H1 (cell line): ENCODE data around the gene SNHG17. TPM values are rescaled to one million over a fixed set of nuclear protein-coding genes. Genes with fewer than 3 reads are reported as not detected.

Experiments
- CBX8 ChIP-seq: fragments of 300-800, 300-1000 bp; sonication (generic); IDR thresholded peaks from 2 replicates; pipeline ENCODE4 v1.7.1; 2016; ENCODE audit warnings: low read depth, low read length, borderline replicate concordance
- CHD2 ChIP-seq: IDR thresholded peaks from 2 replicates; pipeline ENCODE4 v1.6.1; 2012; ENCODE audit warnings: low read length, improper control_type of control experiment
- EP300 ChIP-seq, 2 experiments: IDR thresholded peaks; 1 replicate in 1 of 2; 2 replicates in 1 of 2; pipeline ENCODE4 v1.6.1; 2011 to 2012; ENCODE audit warnings: low read depth in 2 of 2, low read length in 2 of 2, mild to moderate bottlenecking in 2 of 2, borderline replicate concordance in 1 of 2, inconsistent platforms in 1 of 2, moderate library complexity in 1 of 2
- KDM4A ChIP-seq: IDR thresholded peaks from one replicate; pipeline ENCODE4 v1.7.1; 2012; ENCODE audit warnings: low read depth, mild to moderate bottlenecking, moderate library complexity, low read length, inconsistent platforms; ENCODE audit not compliant: severe bottlenecking
- MAFK ChIP-seq: IDR thresholded peaks from 2 replicates; pipeline ENCODE4 v1.6.1; 2012; ENCODE audit warnings: low read depth, mild to moderate bottlenecking, improper control_type of control experiment, low read length
- RNF2 ChIP-seq: fragments of 200-900, 300-1000 bp; sonication (generic); IDR thresholded peaks from 2 replicates; pipeline ENCODE4 v1.7.1; 2016; ENCODE audit warnings: borderline replicate concordance, low read depth, mild to moderate bottlenecking, antibody characterized with exemption, low read length; ENCODE audit not compliant: poor library complexity, severe bottlenecking; ENCODE audit errors: missing control alignments
- SIRT6 ChIP-seq: IDR thresholded peaks from one replicate; pipeline ENCODE4 v1.7.1; 2012; ENCODE audit warnings: low read length, inconsistent platforms
- TEAD4 ChIP-seq: IDR thresholded peaks from 2 replicates; pipeline ENCODE4 v1.6.1; 2012; ENCODE audit warnings: low read depth, low read length, inconsistent platforms, mixed read lengths
- polyA plus RNA-seq, 7 experiments: library from polyadenylated mRNA; depleted of rRNA in 3 of 7; stranded (reverse) in 5 of 7; unstranded in 2 of 7; fragments of >200 nt in 5 of 7; fragments of 200-250 nt in 2 of 7; gene quantifications; 1 replicate in 5 of 7; 2 replicates in 1 of 7; 4 replicates in 1 of 7; pipeline versions ENCODE4 v1.2.1 to v1.2.3, GENCODE V29; 2011 to 2013; ENCODE audit warnings: missing spikeins in 2 of 7, mixed read lengths in 2 of 7
- total RNA-seq: library from RNA; stranded (reverse); fragmentation: NEBNext Ultra II Directional; extraction: Animal tissue kit (Norgen Biotek cat#: 25700); gene quantifications from 2 replicates; pipeline ENCODE4 v1.2.1, GENCODE V29; 2021

Gene SNHG17
- total and polyA plus RNA-seq, 2 of the 8 experiments (the other 6 are each of a cell fraction or from before 2014, with no cell fraction given): 59.4 to 59.8 TPM

DNA sequence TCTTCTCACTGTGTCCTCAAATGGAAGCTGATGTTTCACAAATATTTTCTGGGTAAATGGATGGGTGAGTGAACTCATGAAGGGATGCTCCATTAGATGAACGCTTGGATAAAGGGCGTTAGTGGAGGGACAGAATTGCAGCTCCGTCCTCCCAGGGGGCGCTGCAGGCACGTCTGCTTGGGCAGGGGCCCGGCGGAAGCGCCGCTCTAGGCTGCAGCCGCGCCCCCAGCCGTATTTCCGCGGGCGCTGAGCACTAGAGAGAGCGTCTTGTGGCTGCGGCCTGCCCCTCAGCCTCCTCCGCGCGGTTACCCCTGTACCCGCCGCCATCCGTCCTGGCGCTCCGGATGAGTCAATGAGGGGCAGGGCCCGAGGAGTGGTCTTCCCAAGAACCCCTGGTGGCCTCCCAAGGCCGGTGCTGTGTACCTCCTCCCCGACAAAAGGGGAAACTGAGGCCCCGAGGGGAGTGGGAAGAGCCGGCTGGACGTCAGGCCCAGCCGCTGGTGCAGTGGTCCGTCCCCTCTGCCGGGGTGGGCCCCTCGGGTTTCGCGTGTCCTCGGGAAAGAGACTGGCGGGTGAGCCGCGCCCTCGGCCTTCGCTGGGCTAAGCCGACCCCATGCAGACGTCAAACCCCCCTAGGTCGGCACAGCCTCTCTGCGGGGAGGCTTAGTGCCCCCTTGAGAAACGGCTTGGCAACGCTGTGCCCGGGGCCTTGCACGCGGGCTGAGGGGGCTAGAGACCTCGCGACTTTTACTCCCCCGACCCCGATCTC lies 11.5 kb upstream of the SNHG17 start (continued):
- TF ChIP-seq TEAD4 (0 out of 2 replicates have a peak, but pooled peaks have one; percentile 11), MAFK (no peak), KDM4A (peak; percentile 60), CHD2 (peak; percentile 35; the same call in 1 of the 2 replicates), EP300 (IDR thresholded peaks at IDR 0.05; ENCODE audit: borderline replicate concordance in 1 of 2, low read depth in 2 of 2, low read length in 2 of 2) (peak in 1 of 2 experiments; percentile 47; a peak in 1 of 3 replicates), CBX8 (no peak), SIRT6 (no peak), RNF2 (no peak)
